Upper lobe of right lung (tissue), 1 donor: ENCODE measurements around the gene RNF167. TPM values are rescaled to one million over a fixed set of nuclear protein-coding genes. Genes with fewer than 3 reads are reported as not detected.
A peak's percentile ranks its signal among the peaks of the same experiment; 100 is the strongest.

ENCODE experiments used
- ATAC-seq: fragments of 200-7000 bp; cut with Tn5 transposase; one replicate; pipeline ENCODE4 v1.9.1; 2020; ENCODE audit warnings: mild to moderate bottlenecking, moderate library complexity
- DNase-seq: peaks from one replicate; pipeline ENCODE4 v3.0.0-alpha.2; 2020
- H3K27ac ChIP-seq: fragments of 200-600 bp; one replicate; pipeline ENCODE4 v1.8.0; 2022
- H3K27me3 ChIP-seq: fragments of 200-600 bp; one replicate; pipeline ENCODE4 v1.8.0; 2022; ENCODE audit warnings: mild to moderate bottlenecking
- H3K36me3 ChIP-seq: fragments of 200-600 bp; one replicate; pipeline ENCODE4 v1.8.0; 2022
- H3K4me1 ChIP-seq: fragments of 200-600 bp; one replicate; pipeline ENCODE4 v1.8.0; 2022
- H3K4me3 ChIP-seq: fragments of 200-600 bp; one replicate; pipeline ENCODE4 v1.8.0; 2022; ENCODE audit warnings: mild to moderate bottlenecking
- H3K9me3 ChIP-seq: fragments of 200-600 bp; one replicate; pipeline ENCODE4 v1.8.0; 2022
- intact Hi-C: fragments of 100-400 bp; cut with DNase I; formaldehyde crosslinking; loops from one replicate; pipeline ENCODE4 v1.11.0; 2022
- total RNA-seq: library from RNA; stranded (reverse); fragmentation: NEBNext Ultra II Directional; extraction: Animal tissue kit (Norgen Biotek cat#: 25700); gene quantifications from one replicate; pipeline ENCODE4 v1.2.1, GENCODE V29; 2021
- TF ChIP-seq, protein P1 (sequence below): fragments of 200-600 bp; IDR thresholded peaks from one replicate; pipeline ENCODE4 v1.8.0; 2022; ENCODE audit warnings: antibody characterized with exemption
- donor health status: DM: no; HTN: yes; CAD: no; lungs with severe emphysema.

The RNF167 gene
- total RNA-seq, 1 donor from 2014 or later: 92.9 TPM

DNA sequence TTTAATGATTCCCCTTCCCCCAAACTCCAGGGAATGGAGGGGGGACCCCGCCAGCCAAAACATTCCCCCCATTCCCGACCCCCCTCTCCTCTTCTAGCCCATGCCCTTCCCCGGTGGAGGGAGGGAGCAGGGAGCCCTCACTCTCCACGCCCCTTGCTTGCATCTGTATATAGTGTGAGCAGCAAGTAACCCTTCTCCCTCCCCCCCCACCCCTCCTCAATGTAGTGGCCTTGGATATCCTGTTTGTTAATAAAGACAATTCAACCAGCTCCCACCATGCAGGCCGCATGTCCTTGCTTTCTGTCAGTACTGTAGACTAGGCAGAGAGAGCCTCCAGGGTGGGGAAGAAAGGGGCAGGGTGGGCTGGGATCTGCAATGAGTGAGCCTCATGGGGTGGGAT, 42.3 kb upstream of the RNF167 start:
- no peak overlapping the region for H3K27ac ChIP-seq
- DNase-seq: no peak
- intact Hi-C loops: no loop called here
- peaks cover 6% of the 10 kb centered on the region for H3K27me3 ChIP-seq
- H3K36me3 ChIP-seq: peaks cover 45% of the 10 kb centered on the region
- H3K4me1 ChIP-seq: peaks cover 9% of the 10 kb centered on the region
- no peak for ATAC-seq
- TF ChIP-seq, protein P1, sequence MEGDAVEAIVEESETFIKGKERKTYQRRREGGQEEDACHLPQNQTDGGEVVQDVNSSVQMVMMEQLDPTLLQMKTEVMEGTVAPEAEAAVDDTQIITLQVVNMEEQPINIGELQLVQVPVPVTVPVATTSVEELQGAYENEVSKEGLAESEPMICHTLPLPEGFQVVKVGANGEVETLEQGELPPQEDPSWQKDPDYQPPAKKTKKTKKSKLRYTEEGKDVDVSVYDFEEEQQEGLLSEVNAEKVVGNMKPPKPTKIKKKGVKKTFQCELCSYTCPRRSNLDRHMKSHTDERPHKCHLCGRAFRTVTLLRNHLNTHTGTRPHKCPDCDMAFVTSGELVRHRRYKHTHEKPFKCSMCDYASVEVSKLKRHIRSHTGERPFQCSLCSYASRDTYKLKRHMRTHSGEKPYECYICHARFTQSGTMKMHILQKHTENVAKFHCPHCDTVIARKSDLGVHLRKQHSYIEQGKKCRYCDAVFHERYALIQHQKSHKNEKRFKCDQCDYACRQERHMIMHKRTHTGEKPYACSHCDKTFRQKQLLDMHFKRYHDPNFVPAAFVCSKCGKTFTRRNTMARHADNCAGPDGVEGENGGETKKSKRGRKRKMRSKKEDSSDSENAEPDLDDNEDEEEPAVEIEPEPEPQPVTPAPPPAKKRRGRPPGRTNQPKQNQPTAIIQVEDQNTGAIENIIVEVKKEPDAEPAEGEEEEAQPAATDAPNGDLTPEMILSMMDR: no peak
- H3K9me3 ChIP-seq: no peaks in the 10 kb centered on the region
- H3K4me3 ChIP-seq: no peak overlapping the region

DNA sequence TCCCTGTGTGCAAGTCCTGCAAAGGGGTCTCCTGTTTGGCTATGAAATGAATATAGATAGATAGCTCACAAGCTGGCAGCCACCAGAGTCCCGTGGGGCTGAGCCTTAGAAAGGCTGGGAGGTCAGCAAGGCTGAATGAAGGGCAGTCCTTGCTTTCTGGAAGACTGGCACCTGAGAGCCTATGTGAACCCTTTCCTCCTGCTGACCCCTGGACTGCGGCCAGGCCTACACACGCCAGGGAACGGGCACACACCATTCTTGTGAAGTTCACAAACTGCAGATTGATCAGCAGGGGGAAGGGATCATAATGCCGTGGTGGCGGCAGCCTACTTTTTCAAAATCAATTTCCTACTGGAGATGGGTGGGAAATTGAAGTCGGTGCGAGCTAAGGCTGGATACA, 41.7 kb upstream of the RNF167 start:
- Histone ChIP-seq H3K36me3 (peaks cover 39% of the 10 kb centered on the region), H3K27ac (no peak overlapping the region), H3K4me1 (peaks cover 9% of the 10 kb centered on the region), H3K27me3 (peaks cover 6% of the 10 kb centered on the region), H3K4me3 (no peak overlapping the region), H3K9me3 (no peaks in the 10 kb centered on the region)
- DNase-seq (no peak), ATAC-seq (no peak)
- intact Hi-C loops: no loop called here
- TF ChIP-seq, protein P1: no peak

DNA sequence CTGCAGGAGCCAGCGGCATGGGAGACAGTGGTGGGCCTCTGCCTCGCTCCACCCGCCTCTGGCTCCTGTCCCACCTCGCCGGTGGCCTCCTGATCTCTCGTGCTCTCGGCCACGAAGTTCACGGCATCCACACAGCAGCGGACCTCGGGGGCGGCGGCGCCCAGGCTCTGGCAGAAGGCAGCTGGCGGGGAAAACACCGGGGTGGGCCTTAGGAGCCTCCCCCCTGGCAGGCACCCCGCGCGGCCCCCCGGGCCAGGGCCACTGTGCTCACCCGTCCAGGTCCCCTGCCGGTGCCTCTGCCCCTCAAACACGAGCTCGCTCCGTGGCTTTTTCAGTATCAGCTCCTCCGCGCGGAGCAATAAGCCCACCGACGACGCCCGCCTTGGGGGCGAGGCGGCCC, 41.1 kb upstream of the RNF167 start:
- Histone ChIP-seq H3K27ac (no peak overlapping the region), H3K4me1 (peaks cover 9% of the 10 kb centered on the region), H3K9me3 (no peaks in the 10 kb centered on the region), H3K4me3 (peak overlapping the region; percentile 53), H3K36me3 (peaks cover 33% of the 10 kb centered on the region), H3K27me3 (peaks cover 6% of the 10 kb centered on the region)
- no peak for ATAC-seq
- intact Hi-C loops: no loop called here
- TF ChIP-seq, protein P1: no peak
- DNase-seq: no peak

DNA sequence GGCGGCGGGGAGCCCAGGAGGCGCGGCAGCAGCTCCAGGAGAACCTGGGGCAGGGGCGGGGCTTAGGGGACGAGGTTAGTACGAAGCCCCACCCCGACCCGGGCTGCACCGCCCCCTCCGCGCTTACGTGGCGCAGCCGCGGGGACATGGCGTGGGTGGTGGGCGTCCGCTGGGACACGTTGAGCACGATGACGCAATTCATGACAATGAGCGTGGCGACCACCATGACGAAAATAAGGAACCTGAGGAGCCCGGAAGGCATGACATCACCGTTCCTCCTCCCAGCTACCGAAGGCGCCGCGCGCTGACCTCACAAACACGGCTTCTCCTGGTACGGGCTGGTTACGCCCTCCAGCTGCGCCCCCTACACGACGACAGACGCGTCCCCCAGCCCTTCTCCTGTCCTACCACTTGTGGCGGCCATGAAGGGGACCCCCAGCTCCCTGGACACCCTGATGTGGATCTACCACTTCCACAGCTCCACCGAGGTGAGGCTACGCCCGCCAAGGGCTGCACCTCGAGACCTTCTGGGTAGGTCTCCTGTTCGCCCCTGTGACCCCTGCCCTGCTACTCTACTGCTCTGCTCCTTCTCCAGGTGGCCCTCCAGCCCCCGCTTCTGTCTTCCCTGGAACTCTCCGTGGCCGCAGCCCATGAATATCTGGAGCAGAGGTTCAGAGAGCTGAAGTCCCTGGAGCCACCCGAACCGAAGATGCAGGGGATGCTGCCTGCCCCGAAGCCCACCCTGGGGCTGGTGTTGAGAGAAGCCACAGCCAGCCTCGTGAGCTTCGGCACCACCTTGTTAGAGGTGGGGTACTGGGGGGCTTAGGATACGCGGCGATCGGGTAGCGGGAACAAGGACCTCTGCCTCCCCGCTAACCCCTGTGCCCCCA, 40.5 kb upstream of the RNF167 start, which contains the start of gene C17orf107:
TSS of gene C17orf107 (plus strand) at position 196 of the 890 bp plus-strand sequence. CDS start at position 423, 227 bp downstream.
- Histone ChIP-seq H3K36me3 (peaks cover 27% of the 10 kb centered on the region), H3K4me3 (peak within 1 kb of the TSS; percentile 53), H3K27me3 (peaks cover 6% of the 10 kb centered on the region), H3K27ac (no peak within 1 kb of the TSS), H3K4me1 (peaks cover 9% of the 10 kb centered on the region), H3K9me3 (no peaks in the 10 kb centered on the region)
- TF ChIP-seq, protein P1: no peak
- intact Hi-C loops: loop anchor here (10.0 kb wide), 1 partner anchor 165 kb away; no protein-coding TSS in a partner anchor
- ATAC-seq (peak; percentile 80), DNase-seq (peak; percentile 95)

DNA sequence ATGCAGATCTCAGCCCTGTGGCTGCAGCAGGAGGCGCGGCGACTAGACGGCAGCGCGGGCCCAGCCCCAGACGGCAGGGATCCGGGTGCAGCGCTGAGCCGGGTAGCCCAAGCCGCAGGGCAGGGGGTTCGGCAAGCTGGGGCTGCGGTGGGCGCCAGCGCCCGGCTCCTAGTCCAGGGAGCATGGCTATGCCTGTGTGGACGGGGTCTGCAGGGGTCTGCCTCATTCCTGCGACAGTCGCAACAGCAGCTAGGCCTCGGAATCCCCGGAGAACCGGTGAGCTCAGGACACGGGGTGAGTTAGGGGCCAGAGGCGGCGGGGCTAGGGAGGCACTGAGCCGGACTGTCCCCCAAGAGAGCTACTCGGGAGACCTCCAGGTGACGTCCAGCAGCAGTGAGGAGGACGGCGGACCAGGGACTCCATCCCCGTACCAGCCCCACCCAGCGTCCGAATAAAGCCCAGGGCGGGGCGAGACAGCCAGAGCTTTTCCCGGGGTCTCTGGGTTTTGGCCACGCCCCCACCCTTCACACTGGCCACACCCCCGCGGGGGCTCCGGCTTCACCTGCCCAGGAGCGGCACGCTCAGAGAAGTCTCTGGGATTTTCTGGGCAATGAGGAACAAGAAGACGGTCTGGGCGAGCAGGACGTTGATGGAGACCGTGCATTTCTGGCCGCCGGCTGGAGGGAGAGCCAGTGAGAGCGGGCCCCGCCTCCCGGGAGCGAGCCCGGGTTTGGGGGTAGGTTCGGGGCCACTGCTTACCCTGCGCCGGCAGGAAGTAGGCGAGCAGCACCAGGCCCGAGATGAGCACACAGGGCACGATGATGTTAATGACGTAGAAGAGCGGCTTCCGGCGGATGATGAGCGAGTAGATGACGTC, 39.6 kb upstream of the RNF167 start:
- DNase-seq: peak; percentile 75
- Histone ChIP-seq H3K9me3 (no peaks in the 10 kb centered on the region), H3K36me3 (peaks cover 18% of the 10 kb centered on the region), H3K4me3 (peak overlapping the region; percentile 53), H3K27me3 (peaks cover 6% of the 10 kb centered on the region), H3K27ac (no peak overlapping the region), H3K4me1 (peaks cover 9% of the 10 kb centered on the region)
- peak; percentile 2 for ATAC-seq
- intact Hi-C loops: loop anchor here (10.0 kb wide), 1 partner anchor 164 kb away; no protein-coding TSS in a partner anchor
- TF ChIP-seq, protein P1: no peak
